Smooth muscle cell of the brain vasculature (primary cell): Measurements from ENCODE around the gene PITPNM1.
"Not testable (repeated sequence)": the region's sequence is repeated elsewhere in the genome, so short reads cannot be mapped to it uniquely, and the experiment has no call there.

Experiments used
- DNase-seq: peaks from one replicate; pipeline ENCODE4 v3.0.0-alpha.2; 2012; ENCODE audit warnings: low read depth, low spot score

The PITPNM1 gene

GRCh38 chr11:67466367-67466766 lies 38.8 kb downstream of the PITPNM1 start:
- no peak for DNase-seq

- not testable (repeated sequence) for DNase-seq
Measured at GRCh38 chr11:67465530-67465929, 39.6 kb downstream of the PITPNM1 start.

- no peak for DNase-seq
Measured at GRCh38 chr11:67465189-67465510, 40.0 kb downstream of the PITPNM1 start.

- DNase-seq, result no peak
Measured at GRCh38 chr11:67464411-67465188, 40.6 kb downstream of the PITPNM1 start.

- no peak for DNase-seq
Measured at GRCh38 chr11:67463680-67464410, 41.3 kb downstream of the PITPNM1 start.

- DNase-seq, result no peak
Measured at GRCh38 chr11:67463186-67463585, 42.0 kb downstream of the PITPNM1 start.

GRCh38 chr11:67458266-67458665 lies 46.9 kb downstream of the PITPNM1 start:
- DNase-seq, result no peak

GRCh38 chr11:67457453-67457852 lies 47.7 kb downstream of the PITPNM1 start:
- no peak for DNase-seq

GRCh38 chr11:67456068-67456705 lies 49.0 kb downstream of the PITPNM1 start:
- no peak for DNase-seq

- DNase-seq, result no peak
Measured at GRCh38 chr11:67455054-67455453, 50.1 kb downstream of the PITPNM1 start, which contains the start of gene CABP4. TSS of gene CABP4 (plus strand) at chr11:67455354. CDS start at chr11:67455424, 70 bp downstream.

GRCh38 chr11:67453816-67454732 lies 51.1 kb downstream of the PITPNM1 start:
- no peak for DNase-seq

- DNase-seq, result no peak
Measured at GRCh38 chr11:67452141-67452952, 52.8 kb downstream of the PITPNM1 start, which contains the start of gene GPR152. TSS of gene GPR152 (minus strand) at chr11:67452729. CDS start at chr11:67452724, 5 bp downstream.

GRCh38 chr11:67451658-67451976 lies 53.5 kb downstream of the PITPNM1 start:
- DNase-seq, result no peak

GRCh38 chr11:67450796-67451657 lies 54.1 kb downstream of the PITPNM1 start:
- no peak for DNase-seq

GRCh38 chr11:67449116-67449844 lies 55.9 kb downstream of the PITPNM1 start:
- no peak for DNase-seq

GRCh38 chr11:67448220-67448609 lies 56.9 kb downstream of the PITPNM1 start:
- no peak for DNase-seq

- no peak for DNase-seq
Measured at GRCh38 chr11:67445515-67445914, 59.6 kb downstream of the PITPNM1 start.

GRCh38 chr11:67442504-67443404 lies 62.4 kb downstream of the PITPNM1 start:
- no peak for DNase-seq
